Measurements from ENCODE around the gene PTPRT.

PTPRT gene

DNA sequence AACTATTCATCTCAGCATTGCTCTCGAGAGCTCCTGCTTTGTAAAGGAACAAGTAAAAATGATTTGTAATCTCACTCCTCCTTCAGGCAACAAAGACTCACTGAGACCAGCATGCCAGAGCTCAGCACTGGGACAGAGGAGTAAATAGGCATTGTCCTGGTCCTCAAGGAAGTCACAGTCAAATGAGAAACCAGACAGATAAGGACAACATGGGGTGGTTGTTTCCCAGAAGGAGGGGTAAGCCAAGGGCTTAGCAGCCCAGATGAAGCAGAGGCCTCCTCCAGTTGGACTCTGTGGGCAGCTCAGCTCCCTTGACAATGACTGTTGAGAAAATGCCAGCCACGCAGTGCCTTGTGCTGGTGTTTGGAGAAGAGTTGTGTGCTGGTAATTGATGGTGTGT is 1145.8 kb downstream of the PTPRT start:
- Histone ChIP-seq H3K9ac (ENCODE audit: low read depth, low read length) (no peak overlapping the region), H3K4me1 (ENCODE audit: insufficient read depth, low read length) (no peaks in the 10 kb centered on the region), H3K9me3 (ENCODE audit: control insufficient read depth, insufficient read depth, low read length) (no peaks in the 10 kb centered on the region), H3K36me3 (ENCODE audit: insufficient read depth, low read length) (no peaks in the 10 kb centered on the region)

DNA sequence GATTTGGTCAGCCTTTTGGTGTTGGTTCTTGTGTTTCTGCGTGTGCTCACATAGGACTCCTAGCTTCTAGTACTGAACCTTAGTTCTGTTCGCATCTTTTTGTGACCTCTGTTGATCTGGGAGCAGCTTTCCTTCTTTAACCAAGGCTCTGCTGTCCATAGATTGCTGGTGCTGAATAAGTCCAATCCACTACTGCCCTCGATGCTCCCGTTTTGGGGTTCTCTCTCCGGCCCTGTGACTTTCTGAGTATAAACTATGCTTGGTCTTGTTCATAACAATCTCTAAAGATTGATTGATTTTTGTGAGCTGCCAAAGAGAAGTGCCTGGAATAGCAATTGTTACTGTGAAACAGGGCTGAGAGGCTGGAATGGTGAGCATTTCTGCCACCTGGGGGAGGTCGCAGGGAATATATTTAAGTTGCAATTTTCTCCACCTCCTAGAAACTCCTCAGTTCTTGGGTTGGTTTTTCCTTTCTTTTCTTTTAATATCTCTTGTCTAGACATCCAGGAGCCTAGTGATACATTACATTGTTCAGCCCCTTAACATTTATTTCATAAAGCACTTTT is 1148.6 kb downstream of the PTPRT start:
- no peaks in the 10 kb centered on the region for H3K4me1 ChIP-seq (ENCODE audit: insufficient read depth, low read length)

DNA sequence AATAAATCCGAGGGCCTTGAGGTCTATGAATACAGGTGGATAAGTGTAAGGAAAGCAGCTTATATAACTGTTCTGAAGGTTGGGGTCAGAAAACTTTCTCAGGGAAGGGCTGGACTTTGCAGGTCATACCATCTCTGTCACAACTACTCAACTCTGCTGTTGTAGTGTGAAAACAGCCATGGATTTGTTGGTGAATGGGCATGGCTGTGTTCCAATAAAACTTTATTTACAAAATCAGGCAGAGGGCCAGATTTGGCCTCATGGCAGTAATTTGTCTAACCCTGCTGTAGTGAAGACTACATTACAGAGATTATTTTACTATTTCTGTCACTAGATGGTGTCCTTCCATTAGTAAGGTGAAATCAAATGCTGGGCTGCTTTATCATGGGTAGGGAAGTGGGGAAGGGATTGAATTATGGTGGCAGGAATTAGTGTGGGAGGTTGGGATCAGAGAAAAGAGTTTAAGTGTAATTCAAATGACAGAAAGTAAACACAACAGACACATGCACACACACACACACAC is 1161.9 kb downstream of the PTPRT start:
- Histone ChIP-seq H3K9me3 (ENCODE audit: control insufficient read depth, insufficient read depth, low read length) (no peaks in the 10 kb centered on the region), H3K9ac (ENCODE audit: low read depth, low read length) (no peak overlapping the region), H3K4me1 (ENCODE audit: insufficient read depth, low read length) (no peaks in the 10 kb centered on the region), H3K36me3 (ENCODE audit: insufficient read depth, low read length) (no peaks in the 10 kb centered on the region)

More for the DNA sequence above, 1148.6 kb downstream of the PTPRT start:
- Histone ChIP-seq H3K36me3 (ENCODE audit: insufficient read depth, low read length) (no peaks in the 10 kb centered on the region), H3K9ac (ENCODE audit: low read depth, low read length) (no peak overlapping the region), H3K9me3 (ENCODE audit: control insufficient read depth, insufficient read depth, low read length) (no peaks in the 10 kb centered on the region)

DNA sequence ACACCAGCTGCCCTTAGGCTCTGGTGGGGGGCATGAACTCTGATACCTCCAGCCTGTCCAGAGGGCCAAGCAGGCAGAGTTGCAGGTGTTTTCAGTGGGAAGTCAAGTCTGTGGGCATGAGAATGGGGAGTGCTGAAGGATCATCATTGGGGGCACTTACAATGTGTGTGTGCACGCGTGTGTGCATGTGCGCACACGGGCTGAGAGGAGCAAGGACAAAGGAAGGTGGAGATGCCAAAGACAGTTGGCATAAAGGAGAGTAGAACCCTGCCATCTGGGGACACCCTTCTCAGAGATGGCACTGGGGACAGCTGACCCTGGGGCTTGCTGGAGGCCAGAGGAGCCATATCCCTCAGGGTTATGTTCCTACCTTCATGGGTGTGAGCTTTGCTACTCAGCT is 1163.1 kb downstream of the PTPRT start:
- no peaks in the 10 kb centered on the region for H3K4me1 ChIP-seq (ENCODE audit: insufficient read depth, low read length)
- no peaks in the 10 kb centered on the region for H3K36me3 ChIP-seq (ENCODE audit: insufficient read depth, low read length)
- H3K9me3 ChIP-seq (ENCODE audit: control insufficient read depth, insufficient read depth, low read length): no peaks in the 10 kb centered on the region
- no peak overlapping the region for H3K9ac ChIP-seq (ENCODE audit: low read depth, low read length)

DNA sequence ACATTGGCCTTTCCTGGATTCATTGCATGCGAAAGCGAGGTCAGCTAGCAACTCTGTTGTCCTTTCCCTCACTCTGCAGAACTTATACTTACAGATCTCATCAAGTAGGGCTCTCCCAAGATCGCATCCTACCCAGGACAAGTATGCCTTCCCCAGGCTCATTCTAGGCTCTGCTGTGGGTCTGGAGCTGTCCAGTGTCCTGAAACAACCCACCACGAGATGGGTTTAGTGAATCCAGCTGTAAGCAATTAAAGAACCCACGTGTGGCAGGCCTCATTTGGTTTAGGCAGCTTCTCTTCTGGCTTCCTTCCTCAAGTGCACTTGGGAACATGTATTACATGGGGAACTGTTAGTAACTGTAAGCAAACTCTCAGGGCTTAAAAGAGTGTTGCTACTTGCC is 1165.1 kb downstream of the PTPRT start:
- no peaks in the 10 kb centered on the region for H3K36me3 ChIP-seq (ENCODE audit: insufficient read depth, low read length)
- no peaks in the 10 kb centered on the region for H3K4me1 ChIP-seq (ENCODE audit: insufficient read depth, low read length)
- H3K9ac ChIP-seq (ENCODE audit: low read depth, low read length): no peak overlapping the region
- H3K9me3 ChIP-seq (ENCODE audit: control insufficient read depth, insufficient read depth, low read length): no peaks in the 10 kb centered on the region

All from ES-I3 (cell line).